Lower lobe of right lung (tissue), 2 donors: Measurements from ENCODE around the gene ADORA2A. TPM values are rescaled to one million over a fixed set of nuclear protein-coding genes. Genes with fewer than 3 reads are reported as not detected.

Source experiments
- ATAC-seq, 2 donors: fragments of 200-7000 bp; cut with Tn5 transposase; one replicate each; pipeline ENCODE4 v1.9.1; 2020 to 2022; ENCODE audit warnings: mild to moderate bottlenecking in 2 of 2, moderate library complexity in 2 of 2
- DNase-seq: peaks from one replicate; pipeline ENCODE4 v3.0.0-alpha.2; 2020
- H3K27ac ChIP-seq: fragments of 200-600 bp; one replicate; pipeline ENCODE4 v1.8.0; 2022
- H3K27me3 ChIP-seq: fragments of 200-600 bp; one replicate; pipeline ENCODE4 v1.8.0; 2022; ENCODE audit warnings: low read depth
- H3K36me3 ChIP-seq: fragments of 200-600 bp; one replicate; pipeline ENCODE4 v1.8.0; 2022; ENCODE audit warnings: mild to moderate bottlenecking
- H3K4me1 ChIP-seq: fragments of 200-600 bp; one replicate; pipeline ENCODE4 v1.8.0; 2022
- H3K4me3 ChIP-seq: fragments of 200-600 bp; one replicate; pipeline ENCODE4 v1.8.0; 2022; ENCODE audit warnings: mild to moderate bottlenecking
- H3K9me3 ChIP-seq: fragments of 200-600 bp; one replicate; pipeline ENCODE4 v1.8.0; 2022
- CTCF ChIP-seq: fragments of 200-600 bp; IDR thresholded peaks from one replicate; pipeline ENCODE4 v1.8.0; 2022; ENCODE audit warnings: antibody characterized with exemption, mild to moderate bottlenecking
- intact Hi-C: fragments of 100-400 bp; cut with DNase I; formaldehyde crosslinking; loops from one replicate; pipeline ENCODE4 v1.11.0; 2022
- total RNA-seq: library from RNA; stranded (reverse); fragmentation: NEBNext Ultra II Directional; extraction: Animal tissue kit (Norgen Biotek cat#: 25700); gene quantifications from one replicate; pipeline ENCODE4 v1.2.1, GENCODE V29; 2021
- donor health status: DM: no; HTN: yes; CAD: no; lungs with severe emphysema.

Gene ADORA2A
- total RNA-seq, 1 donor from 2014 or later = 16.0 TPM

- DNase-seq = no peak
- Histone ChIP-seq H3K27me3 (no peaks in the 10 kb centered on the region), H3K4me3 (no peak overlapping the region), H3K4me1 (peaks cover 20% of the 10 kb centered on the region), H3K36me3 (peaks cover 75% of the 10 kb centered on the region), H3K9me3 (no peaks in the 10 kb centered on the region), H3K27ac (no peak overlapping the region)
- no peak for TF ChIP-seq CTCF
- intact Hi-C loops = no loop called here
- no peak for ATAC-seq
These were observed 15.1 kb upstream of the ADORA2A start for GRCh38 chr22:24412274-24412673.

- H3K36me3 ChIP-seq = peaks cover 71% of the 10 kb centered on the region
These were observed 14.1 kb upstream of the ADORA2A start for GRCh38 chr22:24413271-24413670.

GRCh38 chr22:24413736-24414385 is 13.5 kb upstream of the ADORA2A start:
- Histone ChIP-seq H3K4me1 (peaks cover 6% of the 10 kb centered on the region), H3K36me3 (peaks cover 65% of the 10 kb centered on the region), H3K9me3 (no peaks in the 10 kb centered on the region), H3K4me3 (no peak overlapping the region), H3K27ac (peak overlapping the region; percentile 21), H3K27me3 (no peaks in the 10 kb centered on the region)
- no peak for ATAC-seq
- intact Hi-C loops = no loop called here
- no peak for TF ChIP-seq CTCF
- no peak for DNase-seq

More at GRCh38 chr22:24413271-24413670, 14.1 kb upstream of the ADORA2A start:
- peaks cover 12% of the 10 kb centered on the region for H3K4me1 ChIP-seq
- H3K27ac ChIP-seq = no peak overlapping the region
- DNase-seq (no peak), ATAC-seq (no peak)
- H3K9me3 ChIP-seq = no peaks in the 10 kb centered on the region
- no peaks in the 10 kb centered on the region for H3K27me3 ChIP-seq
- intact Hi-C loops = no loop called here
- no peak overlapping the region for H3K4me3 ChIP-seq
- no peak for TF ChIP-seq CTCF

- TF ChIP-seq CTCF = no peak
These were observed 12.9 kb upstream of the ADORA2A start for GRCh38 chr22:24414523-24414922.

GRCh38 chr22:24414984-24415945 is 12.1 kb upstream of the ADORA2A start:
- DNase-seq = no peak
- intact Hi-C loops = no loop called here
- TF ChIP-seq CTCF = no peak
- ATAC-seq = no peak
- Histone ChIP-seq H3K9me3 (no peaks in the 10 kb centered on the region), H3K27ac (peak overlapping the region; percentile 21), H3K4me1 (peaks cover 10% of the 10 kb centered on the region), H3K36me3 (peaks cover 63% of the 10 kb centered on the region), H3K27me3 (no peaks in the 10 kb centered on the region), H3K4me3 (no peak overlapping the region)

More at GRCh38 chr22:24414523-24414922, 12.9 kb upstream of the ADORA2A start:
- Histone ChIP-seq H3K36me3 (peaks cover 63% of the 10 kb centered on the region), H3K27me3 (no peaks in the 10 kb centered on the region), H3K9me3 (no peaks in the 10 kb centered on the region), H3K27ac (peak overlapping the region; percentile 21), H3K4me1 (peaks cover 2% of the 10 kb centered on the region), H3K4me3 (no peak overlapping the region)
- DNase-seq (no peak), ATAC-seq (no peak)
- intact Hi-C loops = no loop called here
